H9 (cell line): ENCODE data around the gene SLC9A7. TPM values are rescaled to one million over a fixed set of nuclear protein-coding genes. Genes with fewer than 3 reads are reported as not detected.

Experiments used
- DNase-seq: peaks from one replicate; pipeline ENCODE4 v3.0.0-alpha.2; 2017
- H2AFZ ChIP-seq: one replicate; pipeline ENCODE4 v1.6.1; 2013; ENCODE audit warnings: mild to moderate bottlenecking, low read length, control low read depth, moderate library complexity
- H2AK5ac ChIP-seq: 2 replicates; pipeline ENCODE4 v1.6.1; 2013; ENCODE audit warnings: low read length, control low read depth, mixed read lengths; ENCODE audit not compliant: insufficient read length
- H2BK120ac ChIP-seq: one replicate; pipeline ENCODE4 v1.6.1; 2013; ENCODE audit warnings: low read depth, mild to moderate bottlenecking, low read length, control low read depth, inconsistent platforms; ENCODE audit not compliant: poor library complexity, severe bottlenecking
- H2BK12ac ChIP-seq: 2 replicates; pipeline ENCODE4 v1.6.1; 2013; ENCODE audit warnings: low read length, control low read depth, mixed read lengths, low read depth; ENCODE audit not compliant: insufficient read length
- H2BK15ac ChIP-seq: 2 replicates; pipeline ENCODE4 v1.6.1; 2013; ENCODE audit warnings: low read depth, low read length, control low read depth
- H2BK20ac ChIP-seq: one replicate; pipeline ENCODE4 v1.6.1; 2013; ENCODE audit warnings: low read depth, mild to moderate bottlenecking, low read length, control low read depth, inconsistent platforms; ENCODE audit not compliant: poor library complexity, severe bottlenecking
- H2BK5ac ChIP-seq: 2 replicates; pipeline ENCODE4 v1.6.1; 2013; ENCODE audit warnings: low read length, control low read depth, mixed read lengths; ENCODE audit not compliant: insufficient read length
- H3K14ac ChIP-seq: 2 replicates; pipeline ENCODE4 v1.6.1; 2013; ENCODE audit warnings: low read length, control low read depth; ENCODE audit not compliant: insufficient read depth
- H3K18ac ChIP-seq: 2 replicates; pipeline ENCODE4 v1.6.1; 2013; ENCODE audit warnings: low read depth, mild to moderate bottlenecking, mixed read lengths, low read length, control low read depth; ENCODE audit not compliant: insufficient read length
- H3K23ac ChIP-seq: 2 replicates; pipeline ENCODE4 v1.6.1; 2013; ENCODE audit warnings: low read length, control low read depth, mixed read lengths, low read depth; ENCODE audit not compliant: insufficient read length
- H3K23me2 ChIP-seq: 2 replicates; pipeline ENCODE4 v1.6.1; 2013; ENCODE audit warnings: low read depth, mild to moderate bottlenecking, mixed read lengths, low read length, control low read depth; ENCODE audit not compliant: insufficient read length, poor library complexity, severe bottlenecking
- H3K27ac ChIP-seq: 2 replicates; pipeline ENCODE4 v1.5.1; 2013; ENCODE audit warnings: low read length, control low read depth, mixed read lengths, low read depth; ENCODE audit not compliant: insufficient read length
- H3K27me3 ChIP-seq: 2 replicates; pipeline ENCODE4 v1.6.1; 2013; ENCODE audit warnings: low read length, control low read depth, inconsistent platforms; ENCODE audit not compliant: insufficient read depth
- H3K4ac ChIP-seq: 2 replicates; pipeline ENCODE4 v1.6.1; 2013; ENCODE audit warnings: low read depth, mild to moderate bottlenecking, control low read depth, inconsistent platforms, low read length, moderate library complexity
- H3K4me1 ChIP-seq: 2 replicates; pipeline ENCODE4 v1.6.1; 2013; ENCODE audit warnings: low read length, control low read depth, inconsistent platforms; ENCODE audit not compliant: insufficient read depth
- H3K4me2 ChIP-seq: 2 replicates; pipeline ENCODE4 v1.6.1; 2013; ENCODE audit warnings: low read length, control low read depth, mixed read lengths; ENCODE audit not compliant: insufficient read length, insufficient read depth
- H3K56ac ChIP-seq: 2 replicates; pipeline ENCODE4 v1.6.1; 2013; ENCODE audit warnings: low read depth, mild to moderate bottlenecking, mixed read lengths, low read length, control low read depth; ENCODE audit not compliant: insufficient read length
- H3K79me1 ChIP-seq: 2 replicates; pipeline ENCODE4 v1.6.1; 2013; ENCODE audit warnings: low read depth, mild to moderate bottlenecking, moderate library complexity, low read length, control low read depth, inconsistent platforms; ENCODE audit not compliant: insufficient read depth, poor library complexity, severe bottlenecking
- H3K79me2 ChIP-seq: 2 replicates; pipeline ENCODE4 v1.6.1; 2013; ENCODE audit warnings: low read length, control low read depth, inconsistent platforms; ENCODE audit not compliant: insufficient read depth
- H3K9ac ChIP-seq: 2 replicates; pipeline ENCODE4 v1.6.1; 2013; ENCODE audit warnings: low read length, control low read depth, mixed read lengths; ENCODE audit not compliant: insufficient read length; ENCODE audit errors: extremely low read depth
- H3K9me3 ChIP-seq: one replicate; pipeline ENCODE4 v1.6.1; 2013; ENCODE audit warnings: low read depth, low read length, inconsistent platforms; ENCODE audit not compliant: control insufficient read depth
- H3T11ph ChIP-seq: one replicate; pipeline ENCODE4 v1.6.1; 2013; ENCODE audit warnings: mild to moderate bottlenecking, low read length, control low read depth, inconsistent platforms
- H4K20me1 ChIP-seq: one replicate; pipeline ENCODE4 v1.6.1; 2013; ENCODE audit not compliant: control insufficient read depth, insufficient read length, insufficient read depth
- H4K5ac ChIP-seq: 2 replicates; pipeline ENCODE4 v1.6.1; 2013; ENCODE audit warnings: low read depth, mild to moderate bottlenecking, mixed read lengths, low read length, control low read depth; ENCODE audit not compliant: insufficient read length
- H4K8ac ChIP-seq: replicated peaks from 2 replicates; pipeline ENCODE4 v1.6.1; 2013; ENCODE audit warnings: low read length, control low read depth, mixed read lengths, low read depth; ENCODE audit not compliant: insufficient read length
- H4K91ac ChIP-seq: 2 replicates; pipeline ENCODE4 v1.6.1; 2013; ENCODE audit warnings: low read depth, mild to moderate bottlenecking, moderate library complexity, mixed read lengths, low read length, control low read depth; ENCODE audit not compliant: insufficient read length
- H3K27ac Mint-ChIP-seq, 3 experiments: 2 replicates in 2 of 3; 3 replicates in 1 of 3; pipeline ENCODE4 v1.8.0; 2020 to 2021; ENCODE audit warnings: mixed read lengths in 3 of 3, mild to moderate bottlenecking in 1 of 3, moderate library complexity in 1 of 3
- H3K27me3 Mint-ChIP-seq: 2 replicates; pipeline ENCODE4 v1.8.0; 2021; ENCODE audit warnings: low read depth, mild to moderate bottlenecking, moderate library complexity, mixed read lengths
- H3K36me3 Mint-ChIP-seq, 3 experiments: 2 replicates in 2 of 3; 3 replicates in 1 of 3; pipeline ENCODE4 v1.8.0; 2020 to 2021; ENCODE audit warnings: low read depth in 3 of 3, mixed read lengths in 3 of 3; ENCODE audit not compliant: insufficient read depth in 1 of 3
- H3K4me1 Mint-ChIP-seq, 2 experiments: 2 replicates each; pipeline ENCODE4 v1.8.0; 2020; ENCODE audit warnings: mixed read lengths in 2 of 2
- H3K4me3 Mint-ChIP-seq, 2 experiments: 2 replicates in 1 of 2; 3 replicates in 1 of 2; pipeline ENCODE4 v1.8.0; 2020 to 2021; ENCODE audit warnings: mild to moderate bottlenecking in 2 of 2, mixed read lengths in 2 of 2, moderate library complexity in 1 of 2
- H3K9me3 Mint-ChIP-seq, 2 experiments: 2 replicates in 1 of 2; 3 replicates in 1 of 2; pipeline ENCODE4 v1.8.0; 2020; ENCODE audit warnings: mild to moderate bottlenecking in 2 of 2, mixed read lengths in 2 of 2, moderate library complexity in 1 of 2
- WGBS: extraction: QIAGEN DNeasy Blood & Tissue Kit; methylation state at CpG from one replicate; pipeline ENCODE4 v1.1.7; 2013; ENCODE audit warnings: missing lambda C conversion rate, low lambda C conversion rate, mixed read lengths; ENCODE audit not compliant: insufficient read length; ENCODE audit errors: extremely low coverage; 5-methylcytosine and 5-hydroxymethylcytosine counted together
- total RNA-seq: library from RNA; stranded (reverse); gene quantifications from 2 replicates; pipeline ENCODE4 v1.2.1, GENCODE V29; 2021
- TF ChIP-seq, protein P1 (sequence below): fragments of 200-600 bp; sonication (generic); conservative IDR thresholded peaks from 3 replicates; pipeline ENCODE4 v1.8.0; 2021; ENCODE audit warnings: antibody characterized with exemption, mild to moderate bottlenecking

SLC9A7 gene
- total RNA-seq, 1 experiment from 2014 or later: 5.9 TPM

DNA sequence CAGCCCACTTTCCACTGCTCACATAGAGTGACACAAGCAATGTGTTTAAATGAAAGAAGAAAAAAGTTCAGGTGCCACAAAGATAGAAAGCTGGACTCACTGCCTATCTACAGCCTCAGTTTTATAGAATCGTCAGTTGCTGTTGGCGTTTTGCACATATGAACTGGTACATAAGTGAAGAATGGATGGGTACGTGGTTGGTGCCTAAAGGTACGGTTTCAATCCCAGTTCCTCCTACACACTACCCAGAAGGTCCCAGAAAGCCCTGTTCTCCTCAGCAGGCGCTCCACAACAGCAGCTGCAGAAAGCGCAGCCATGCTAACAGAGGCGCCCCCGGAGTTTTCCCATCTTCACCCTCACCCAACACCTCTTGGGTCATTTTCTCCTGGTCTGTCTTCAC is 161.7 kb downstream of the SLC9A7 start:
- Histone ChIP-seq H3T11ph (no peak overlapping the region), H3K23ac (no peak overlapping the region), H3K14ac (no peak overlapping the region), H4K91ac (no peak overlapping the region), H3K4me2 (no peak overlapping the region), H2AFZ (no peak overlapping the region), H3K56ac (no peak overlapping the region), H3K23me2 (no peaks in the 10 kb centered on the region), H2BK20ac (no peak overlapping the region), H3K79me2 (no peaks in the 10 kb centered on the region; the same call in 1 of the 2 replicates), H2AK5ac (no peak overlapping the region), H3K9ac (no peak overlapping the region), H3K79me1 (no peaks in the 10 kb centered on the region), H3K4me1 (no peaks in the 10 kb centered on the region), H3K18ac (no peak overlapping the region), H3K4ac (no peak overlapping the region), H2BK5ac (no peak overlapping the region), H4K5ac (no peak overlapping the region), H3K27ac (no peak overlapping the region), H4K8ac (no peak overlapping the region), H3K27me3 (no peaks in the 10 kb centered on the region), H2BK12ac (no peak overlapping the region), H4K20me1 (no peaks in the 10 kb centered on the region), H3K9me3 (peaks cover 11% of the 10 kb centered on the region), H2BK120ac (no peak overlapping the region), H2BK15ac (no peak overlapping the region)
- Mint-ChIP-seq H3K27ac (no peak overlapping the region), H3K9me3 (peaks cover 58 to 67% of the 10 kb centered on the region in 2 experiments), H3K4me3 (no peak overlapping the region), H3K36me3 (peaks cover 2 to 16% (median 7%) of the 10 kb centered on the region in 3 experiments; a peak in 5 of 7 replicates), H3K27me3 (no peaks in the 10 kb centered on the region), H3K4me1 (no peaks in the 10 kb centered on the region)
- no peak for DNase-seq
- TF ChIP-seq, protein P1, sequence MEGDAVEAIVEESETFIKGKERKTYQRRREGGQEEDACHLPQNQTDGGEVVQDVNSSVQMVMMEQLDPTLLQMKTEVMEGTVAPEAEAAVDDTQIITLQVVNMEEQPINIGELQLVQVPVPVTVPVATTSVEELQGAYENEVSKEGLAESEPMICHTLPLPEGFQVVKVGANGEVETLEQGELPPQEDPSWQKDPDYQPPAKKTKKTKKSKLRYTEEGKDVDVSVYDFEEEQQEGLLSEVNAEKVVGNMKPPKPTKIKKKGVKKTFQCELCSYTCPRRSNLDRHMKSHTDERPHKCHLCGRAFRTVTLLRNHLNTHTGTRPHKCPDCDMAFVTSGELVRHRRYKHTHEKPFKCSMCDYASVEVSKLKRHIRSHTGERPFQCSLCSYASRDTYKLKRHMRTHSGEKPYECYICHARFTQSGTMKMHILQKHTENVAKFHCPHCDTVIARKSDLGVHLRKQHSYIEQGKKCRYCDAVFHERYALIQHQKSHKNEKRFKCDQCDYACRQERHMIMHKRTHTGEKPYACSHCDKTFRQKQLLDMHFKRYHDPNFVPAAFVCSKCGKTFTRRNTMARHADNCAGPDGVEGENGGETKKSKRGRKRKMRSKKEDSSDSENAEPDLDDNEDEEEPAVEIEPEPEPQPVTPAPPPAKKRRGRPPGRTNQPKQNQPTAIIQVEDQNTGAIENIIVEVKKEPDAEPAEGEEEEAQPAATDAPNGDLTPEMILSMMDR: no peak
- WGBS: no CpG with 5 or more reads among the region's 8 CpGs
